Smooth muscle cell (in vitro differentiated cells): Measurements from ENCODE around the gene ZNRD2. TPM values are rescaled to one million over a fixed set of nuclear protein-coding genes. Genes with fewer than 3 reads are reported as not detected.
A peak's percentile ranks its signal among the peaks of the same experiment; 100 is the strongest.

ENCODE experiments used
- DNase-seq: peaks from one replicate; lab custom pipeline; 2025; ENCODE audit not compliant: unreplicated experiment; lab: John Stamatoyannopoulos, UW
- H2AFZ ChIP-seq: fragments of 200-600 bp; sonication (generic); 2 replicates; pipeline ENCODE4 v1.6.0; 2016; ENCODE audit warnings: antibody characterized with exemption, low read depth, mild to moderate bottlenecking
- H3F3A ChIP-seq: fragments of 200-600 bp; sonication (generic); 2 replicates; pipeline ENCODE4 v1.6.0; 2017; ENCODE audit warnings: antibody characterized with exemption, low read depth
- H3K27ac ChIP-seq: fragments of 200-600 bp; sonication (generic); 2 replicates; pipeline ENCODE4 v1.5.1; 2016; ENCODE audit warnings: low read depth, mild to moderate bottlenecking
- H3K27me3 ChIP-seq: fragments of 200-600 bp; sonication (generic); 2 replicates; pipeline ENCODE4 v1.6.1; 2016; ENCODE audit warnings: low read depth, mild to moderate bottlenecking
- H3K36me3 ChIP-seq: fragments of 200-600 bp; sonication (generic); 2 replicates; pipeline ENCODE4 v1.5.1; 2016; ENCODE audit warnings: low read depth
- H3K4me1 ChIP-seq: fragments of 200-600 bp; sonication (generic); 2 replicates; pipeline ENCODE4 v1.5.1; 2016; ENCODE audit warnings: low read depth
- H3K4me2 ChIP-seq: fragments of 200-600 bp; sonication (generic); 2 replicates; pipeline ENCODE4 v1.6.0; 2016; ENCODE audit warnings: mild to moderate bottlenecking
- H3K4me3 ChIP-seq: fragments of 200-600 bp; sonication (generic); 2 replicates; pipeline ENCODE4 v1.5.1; 2016; ENCODE audit warnings: mild to moderate bottlenecking
- H3K79me2 ChIP-seq: fragments of 200-600 bp; sonication (generic); 2 replicates; pipeline ENCODE4 v1.6.0; 2016; ENCODE audit warnings: low read depth, mild to moderate bottlenecking
- H3K9ac ChIP-seq: fragments of 200-600 bp; sonication (generic); 2 replicates; pipeline ENCODE4 v1.6.0; 2016; ENCODE audit warnings: low read depth
- H3K9me3 ChIP-seq: fragments of 200-600 bp; sonication (generic); replicated peaks from 2 replicates; pipeline ENCODE4 v1.5.1; 2016; ENCODE audit warnings: low read depth
- H4K20me1 ChIP-seq: fragments of 200-600 bp; sonication (generic); 2 replicates; pipeline ENCODE4 v1.6.0; 2016; ENCODE audit warnings: low read depth
- WGBS: methylation state at CpG from one replicate; pipeline ENCODE4 v1.1.7; 2016; ENCODE audit warnings: low lambda C conversion rate; 5-methylcytosine and 5-hydroxymethylcytosine counted together
- polyA plus RNA-seq: library from polyadenylated mRNA; unstranded; fragments of >200 nt; fragmentation: Nextera tagmentation; extraction: Ambion mirVana; gene quantifications from 2 replicates; pipeline ENCODE4 v1.2.1, GENCODE V29; 2016
- total RNA-seq: library from RNA; depleted of rRNA; stranded (reverse); fragments of >200 nt; gene quantifications from 2 replicates; pipeline ENCODE4 v1.2.3, GENCODE V29; 2014
- TF ChIP-seq, protein P1 (sequence below): fragments of 200-600 bp; sonication (generic); IDR thresholded peaks from 2 replicates; pipeline ENCODE4 v1.5.1; 2017; ENCODE audit warnings: borderline replicate concordance, mild to moderate bottlenecking, antibody characterized with exemption; ENCODE audit not compliant: insufficient read depth, poor library complexity, severe bottlenecking

ZNRD2 gene
- total and polyA plus RNA-seq, 2 experiments from 2014 or later = 55.5 to 105 TPM

DNA sequence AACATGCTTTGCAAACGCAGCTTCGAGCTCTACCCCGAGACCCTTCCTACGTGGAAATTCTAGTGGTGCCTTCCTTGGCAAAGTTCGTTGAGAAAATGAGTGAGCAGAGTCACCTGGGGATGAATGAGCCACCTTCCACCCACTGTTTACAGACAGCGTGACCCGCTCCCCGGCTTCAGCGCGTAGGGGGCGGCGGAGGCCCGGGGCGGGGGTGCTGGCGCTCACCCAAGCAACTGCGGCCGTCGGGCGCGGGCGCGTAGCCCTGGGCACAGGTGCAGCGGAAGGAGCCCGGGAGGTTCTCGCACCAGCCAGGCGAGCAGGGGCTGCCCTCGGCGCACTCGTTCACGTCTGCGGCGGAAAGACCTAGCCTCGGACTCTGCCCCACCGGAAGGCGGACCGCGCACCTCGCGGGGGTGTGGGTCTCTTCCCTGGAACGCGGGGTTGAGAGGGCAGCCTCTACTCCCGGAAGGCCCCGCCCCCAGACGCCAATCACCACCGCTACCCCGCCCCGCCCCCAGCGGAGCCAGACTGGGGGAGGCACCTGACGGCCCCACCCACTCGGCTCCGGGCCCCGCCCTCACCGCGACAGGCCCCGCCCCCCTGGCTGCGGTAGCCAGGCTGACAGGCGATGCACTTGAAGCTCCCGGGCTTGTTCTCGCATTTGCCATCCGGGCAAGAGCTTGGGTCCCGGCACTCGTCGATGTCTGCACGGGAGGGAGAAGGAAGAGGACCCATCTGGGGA lies 23.9 kb upstream of the ZNRD2 start:
- H3K27ac ChIP-seq = no peak overlapping the region
- H3K4me3 ChIP-seq = peak overlapping the region; percentile 34
- H3F3A ChIP-seq = peaks cover 5% of the 10 kb centered on the region
- no peaks in the 10 kb centered on the region for H3K36me3 ChIP-seq
- DNase-seq = no peak
- 22% methylated on average over 52 of the region's 64 CpGs for WGBS
- no peak overlapping the region for H2AFZ ChIP-seq
- peak overlapping the region; percentile 61 for H3K4me2 ChIP-seq
- TF ChIP-seq, protein P1, sequence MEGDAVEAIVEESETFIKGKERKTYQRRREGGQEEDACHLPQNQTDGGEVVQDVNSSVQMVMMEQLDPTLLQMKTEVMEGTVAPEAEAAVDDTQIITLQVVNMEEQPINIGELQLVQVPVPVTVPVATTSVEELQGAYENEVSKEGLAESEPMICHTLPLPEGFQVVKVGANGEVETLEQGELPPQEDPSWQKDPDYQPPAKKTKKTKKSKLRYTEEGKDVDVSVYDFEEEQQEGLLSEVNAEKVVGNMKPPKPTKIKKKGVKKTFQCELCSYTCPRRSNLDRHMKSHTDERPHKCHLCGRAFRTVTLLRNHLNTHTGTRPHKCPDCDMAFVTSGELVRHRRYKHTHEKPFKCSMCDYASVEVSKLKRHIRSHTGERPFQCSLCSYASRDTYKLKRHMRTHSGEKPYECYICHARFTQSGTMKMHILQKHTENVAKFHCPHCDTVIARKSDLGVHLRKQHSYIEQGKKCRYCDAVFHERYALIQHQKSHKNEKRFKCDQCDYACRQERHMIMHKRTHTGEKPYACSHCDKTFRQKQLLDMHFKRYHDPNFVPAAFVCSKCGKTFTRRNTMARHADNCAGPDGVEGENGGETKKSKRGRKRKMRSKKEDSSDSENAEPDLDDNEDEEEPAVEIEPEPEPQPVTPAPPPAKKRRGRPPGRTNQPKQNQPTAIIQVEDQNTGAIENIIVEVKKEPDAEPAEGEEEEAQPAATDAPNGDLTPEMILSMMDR = no peak
- H3K27me3 ChIP-seq = no peaks in the 10 kb centered on the region
- H3K4me1 ChIP-seq = no peaks in the 10 kb centered on the region
- H4K20me1 ChIP-seq = no peaks in the 10 kb centered on the region
- H3K9me3 ChIP-seq = no peaks in the 10 kb centered on the region
- H3K9ac ChIP-seq = no peak overlapping the region
- H3K79me2 ChIP-seq = no peaks in the 10 kb centered on the region

- TF ChIP-seq, protein P1 = no peak
- no peak overlapping the region for H3K4me3 ChIP-seq
- WGBS = 58% methylated on average over 42 of the region's 52 CpGs
- no peaks in the 10 kb centered on the region for H3K9me3 ChIP-seq
- no peaks in the 10 kb centered on the region for H3K79me2 ChIP-seq
- H3F3A ChIP-seq = no peaks in the 10 kb centered on the region
- H3K27me3 ChIP-seq = no peaks in the 10 kb centered on the region
- H4K20me1 ChIP-seq = no peaks in the 10 kb centered on the region
- H3K9ac ChIP-seq = no peak overlapping the region
- H3K27ac ChIP-seq = no peak overlapping the region
- no peak overlapping the region for H2AFZ ChIP-seq
- no peak overlapping the region for H3K4me2 ChIP-seq
- no peaks in the 10 kb centered on the region for H3K36me3 ChIP-seq
- no peaks in the 10 kb centered on the region for H3K4me1 ChIP-seq
- no peak for DNase-seq
Observed at GRCh38 chr11:65547446-65548125, 22.7 kb upstream of the ZNRD2 start.

DNA sequence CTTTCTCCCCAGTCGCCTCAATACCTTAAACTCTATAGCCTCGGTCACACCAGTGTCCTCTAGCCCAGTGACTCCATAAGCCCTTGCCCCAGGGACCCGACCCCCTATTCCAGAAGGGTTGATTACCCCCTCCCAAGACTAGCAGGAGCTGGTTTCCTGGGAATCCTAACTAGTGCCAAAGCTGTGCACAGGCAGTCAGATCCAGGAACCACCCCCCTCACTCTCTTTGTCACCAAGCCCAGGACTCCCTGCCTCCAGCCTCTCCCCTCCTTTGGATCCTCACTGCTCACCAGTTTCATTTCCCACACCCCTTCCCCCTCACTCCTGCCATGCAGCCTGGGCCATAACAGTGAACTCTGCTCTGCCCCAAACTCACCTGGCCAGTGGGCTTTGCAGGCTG lies 21.9 kb upstream of the ZNRD2 start:
- H3K79me2 ChIP-seq = no peaks in the 10 kb centered on the region
- no peaks in the 10 kb centered on the region for H3K27me3 ChIP-seq
- 89% methylated on average over 3 of the region's 3 CpGs for whole genome bisulfite sequencing
- TF ChIP-seq, protein P1 = no peak
- H3K4me2 ChIP-seq = no peak overlapping the region
- no peaks in the 10 kb centered on the region for H3K36me3 ChIP-seq
- no peak for DNase-seq
- H3K9ac ChIP-seq = no peak overlapping the region
- no peak overlapping the region for H3K4me3 ChIP-seq
- no peaks in the 10 kb centered on the region for H3F3A ChIP-seq
- H2AFZ ChIP-seq = no peak overlapping the region
- no peaks in the 10 kb centered on the region for H3K9me3 ChIP-seq
- H3K27ac ChIP-seq = no peak overlapping the region
- H3K4me1 ChIP-seq = no peaks in the 10 kb centered on the region
- H4K20me1 ChIP-seq = no peaks in the 10 kb centered on the region
